ENCODE results near the gene USP48. TPM values are rescaled to one million over a fixed set of nuclear protein-coding genes. Genes with fewer than 3 reads are reported as not detected.
"Not testable (repeated sequence)": the region's sequence is repeated elsewhere in the genome, so short reads cannot be mapped to it uniquely, and the experiment has no call there.

Gene USP48
- total RNA-seq, 4 donors from 2014 or later = 11.5 to 24.4 (median 14.5) TPM

GRCh38 chr1:21795075-21795474 lies 12.1 kb upstream of the USP48 start:
- in situ Hi-C loops (cut with MboI; ENCODE audit: low sequenced_read_pairs in 4 of 4) (no loop called here), intact Hi-C loops (cut with DNase I; ENCODE audit: low total_unique reads) (no loop called here)
- no peak overlapping the region for H3K4me3 ChIP-seq
- no peaks in the 10 kb centered on the region for H3K9me3 ChIP-seq
- ATAC-seq (no peak), DNase-seq (no peak)
- H3K36me3 ChIP-seq = no peaks in the 10 kb centered on the region
- no peaks in the 10 kb centered on the region for H3K27me3 ChIP-seq
- TF ChIP-seq POLR2A (IDR thresholded peaks at IDR 0.05) (no peak), CTCF (IDR thresholded peaks at IDR 0.05 in 4 of 5, conservative IDR thresholded peaks at IDR 0.05 in 1 of 5) (no peak)
- H3K27ac ChIP-seq = no peak overlapping the region
- no peaks in the 10 kb centered on the region for H3K4me1 ChIP-seq

GRCh38 chr1:21794656-21795055 lies 11.7 kb upstream of the USP48 start:
- intact Hi-C loops (cut with DNase I; ENCODE audit: low total_unique reads) = no loop called here
- no peak for TF ChIP-seq CTCF (IDR thresholded peaks at IDR 0.05 in 4 of 5, conservative IDR thresholded peaks at IDR 0.05 in 1 of 5)
- TF ChIP-seq POLR2A (IDR thresholded peaks at IDR 0.05) = no peak
- Histone ChIP-seq H3K27me3 (no peaks in the 10 kb centered on the region), H3K4me3 (no peak overlapping the region), H3K4me1 (no peaks in the 10 kb centered on the region), H3K36me3 (no peaks in the 10 kb centered on the region), H3K9me3 (no peaks in the 10 kb centered on the region), H3K27ac (no peak overlapping the region)
- ATAC-seq = no peak
- DNase-seq = no peak
- in situ Hi-C loops (cut with MboI; ENCODE audit: low sequenced_read_pairs in 4 of 4) = no loop called here

GRCh38 chr1:21793104-21793503 lies 10.2 kb upstream of the USP48 start:
- intact Hi-C loops (cut with DNase I; ENCODE audit: low total_unique reads) = no loop called here
- TF ChIP-seq POLR2A (IDR thresholded peaks at IDR 0.05) = no peak
- no peak for TF ChIP-seq CTCF (IDR thresholded peaks at IDR 0.05 in 4 of 5, conservative IDR thresholded peaks at IDR 0.05 in 1 of 5)
- Histone ChIP-seq H3K4me1 (no peaks in the 10 kb centered on the region), H3K36me3 (no peaks in the 10 kb centered on the region), H3K27me3 (no peaks in the 10 kb centered on the region), H3K4me3 (no peak overlapping the region), H3K9me3 (no peaks in the 10 kb centered on the region), H3K27ac (no peak overlapping the region)
- in situ Hi-C loops (cut with MboI; ENCODE audit: low sequenced_read_pairs in 4 of 4) = no loop called here
- DNase-seq (no peak), ATAC-seq (no peak)

GRCh38 chr1:21786640-21787039 lies 3.7 kb upstream of the USP48 start:
- Histone ChIP-seq H3K27me3 (no peaks in the 10 kb centered on the region), H3K4me1 (peaks cover 3 to 5% of the 10 kb centered on the region in 2 donors), H3K9me3 (no peaks in the 10 kb centered on the region), H3K27ac (no peak overlapping the region), H3K4me3 (no peak overlapping the region), H3K36me3 (no peaks in the 10 kb centered on the region)
- DNase-seq = no peak
- ATAC-seq = no peak
- intact Hi-C loops (cut with DNase I; ENCODE audit: low total_unique reads) (loop anchor here (10.0 kb wide), 1 partner anchor 1238 kb away; no protein-coding TSS in a partner anchor), in situ Hi-C loops (cut with MboI; ENCODE audit: low sequenced_read_pairs in 4 of 4) (no loop called here)
- TF ChIP-seq CTCF (IDR thresholded peaks at IDR 0.05 in 4 of 5, conservative IDR thresholded peaks at IDR 0.05 in 1 of 5) (no peak), POLR2A (IDR thresholded peaks at IDR 0.05) (no peak)

GRCh38 chr1:21785764-21786163 lies 2.8 kb upstream of the USP48 start:
- ATAC-seq; H3K9me3 ChIP-seq; H3K36me3 ChIP-seq; H3K27ac ChIP-seq; H3K27me3 ChIP-seq; DNase-seq; in situ Hi-C loops (cut with MboI; ENCODE audit: low sequenced_read_pairs in 4 of 4); H3K4me3 ChIP-seq: not testable (repeated sequence)
- intact Hi-C loops (cut with DNase I; ENCODE audit: low total_unique reads) = loop anchor here (10.0 kb wide), 1 partner anchor 1239 kb away; no protein-coding TSS in a partner anchor
- peaks cover 9 to 14% of the 10 kb centered on the region in 2 donors for H3K4me1 ChIP-seq

Measured in gastrocnemius medialis (tissue), 4 donors.